Neuronal stem cell (in vitro differentiated cells): ENCODE results near the gene EXOC1.
"Not testable (repeated sequence)": the region's sequence is repeated elsewhere in the genome, so short reads cannot be mapped to it uniquely, and the experiment has no call there.

Experiments
- DNase-seq: peaks from one replicate; pipeline ENCODE4 v3.0.0-alpha.2; 2013; ENCODE audit warnings: low spot score
- H2AFZ ChIP-seq: one replicate; pipeline ENCODE4 v1.6.1; 2013; ENCODE audit warnings: mild to moderate bottlenecking, low read length, inconsistent platforms
- H2AK5ac ChIP-seq: 2 replicates; pipeline ENCODE4 v1.6.1; 2013; ENCODE audit warnings: low read depth, mild to moderate bottlenecking, inconsistent platforms, low read length, moderate library complexity, mixed read lengths
- H2BK120ac ChIP-seq: 2 replicates; pipeline ENCODE4 v1.6.1; 2013; ENCODE audit warnings: low read depth, mild to moderate bottlenecking, inconsistent platforms, low read length, moderate library complexity, mixed read lengths
- H2BK12ac ChIP-seq: one replicate; pipeline ENCODE4 v1.6.1; 2013; ENCODE audit warnings: low read length, inconsistent platforms
- H2BK15ac ChIP-seq: 2 replicates; pipeline ENCODE4 v1.6.1; 2013; ENCODE audit warnings: mild to moderate bottlenecking, low read length, inconsistent platforms, mixed read lengths
- H2BK5ac ChIP-seq: one replicate; pipeline ENCODE4 v1.6.1; 2013; ENCODE audit warnings: inconsistent platforms, mild to moderate bottlenecking, low read length, moderate library complexity
- H3K14ac ChIP-seq: one replicate; pipeline ENCODE4 v1.6.1; 2013; ENCODE audit warnings: low read length, inconsistent platforms
- H3K18ac ChIP-seq: 2 replicates; pipeline ENCODE4 v1.6.1; 2013; ENCODE audit warnings: low read length, inconsistent platforms
- H3K23ac ChIP-seq: 2 replicates; pipeline ENCODE4 v1.6.1; 2013; ENCODE audit warnings: low read depth, mild to moderate bottlenecking, mixed read lengths, low read length, inconsistent platforms; ENCODE audit not compliant: poor library complexity
- H3K27ac ChIP-seq: replicated peaks from 3 replicates; pipeline ENCODE4 v1.5.1; 2013; ENCODE audit warnings: low read length, inconsistent platforms
- H3K27me3 ChIP-seq, 3 experiments: 2 replicates each; pipeline ENCODE4 v1.6.1; 2013; ENCODE audit warnings: low read length in 3 of 3, mild to moderate bottlenecking in 2 of 3, inconsistent platforms in 1 of 3, low read depth in 1 of 3, mixed read lengths in 1 of 3, moderate library complexity in 1 of 3; ENCODE audit not compliant: control insufficient read depth in 3 of 3, insufficient read depth in 3 of 3
- H3K36me3 ChIP-seq, 2 donors: replicated peaks in 1 of 2; 2 replicates each; pipeline ENCODE4 v1.6.1; 2013; ENCODE audit warnings: low read length in 2 of 2; ENCODE audit not compliant: control insufficient read depth in 2 of 2, insufficient read depth in 2 of 2
- H3K4ac ChIP-seq: 2 replicates; pipeline ENCODE4 v1.6.1; 2013; ENCODE audit warnings: inconsistent platforms, mild to moderate bottlenecking, low read length, moderate library complexity
- H3K4me1 ChIP-seq, 2 donors: 1 replicate in 1 of 2; 2 replicates in 1 of 2; pipeline ENCODE4 v1.6.1; 2013; ENCODE audit warnings: low read length in 2 of 2, low read depth in 1 of 2; ENCODE audit not compliant: control insufficient read depth in 2 of 2, insufficient read depth in 1 of 2
- H3K4me2 ChIP-seq: one replicate; pipeline ENCODE4 v1.6.1; 2013; ENCODE audit warnings: mild to moderate bottlenecking, low read length, inconsistent platforms; ENCODE audit not compliant: insufficient read depth, poor library complexity, severe bottlenecking
- H3K4me3 ChIP-seq, 2 donors: 2 replicates each; pipeline ENCODE4 v1.5.1; 2013; ENCODE audit warnings: low read length in 2 of 2, mild to moderate bottlenecking in 2 of 2, inconsistent platforms in 1 of 2, moderate library complexity in 1 of 2
- H3K79me1 ChIP-seq: one replicate; pipeline ENCODE4 v1.6.1; 2013; ENCODE audit warnings: low read depth, mild to moderate bottlenecking, inconsistent platforms, low read length, moderate library complexity
- H3K9ac ChIP-seq: one replicate; pipeline ENCODE4 v1.6.1; 2013; ENCODE audit warnings: mild to moderate bottlenecking, low read depth, low read length, inconsistent platforms; ENCODE audit not compliant: poor library complexity
- H3K9me3 ChIP-seq, 2 donors: replicated peaks in 1 of 2; 2 replicates each; pipeline versions ENCODE3 to v1.6.1; 2013; ENCODE audit warnings: low read length in 2 of 2, mild to moderate bottlenecking in 2 of 2, inconsistent platforms in 1 of 2, low read depth in 1 of 2, mixed read lengths in 1 of 2, moderate library complexity in 1 of 2; ENCODE audit not compliant: control insufficient read depth in 2 of 2, insufficient read depth in 1 of 2
- H4K8ac ChIP-seq: one replicate; pipeline ENCODE4 v1.6.1; 2013; ENCODE audit warnings: low read depth, mild to moderate bottlenecking, inconsistent platforms, low read length, moderate library complexity
- H4K91ac ChIP-seq: one replicate; pipeline ENCODE4 v1.6.1; 2013; ENCODE audit warnings: low read length, low read depth, mild to moderate bottlenecking, inconsistent platforms; ENCODE audit not compliant: poor library complexity
- WGBS, 2 donors: extraction: QIAGEN DNeasy Blood & Tissue Kit; methylation state at CpG; one replicate each; pipeline ENCODE4 v1.1.7; 2013; ENCODE audit warnings: missing lambda C conversion rate in 2 of 2, mixed read lengths in 1 of 2; ENCODE audit not compliant: insufficient read length in 2 of 2, insufficient replicate concordance in 1 of 2; ENCODE audit errors: extremely low coverage in 2 of 2; 5-methylcytosine and 5-hydroxymethylcytosine counted together

EXOC1 gene

GRCh38 chr4:55838952-55839351 is 14.5 kb upstream of the EXOC1 start:
- H3K4me1 ChIP-seq: no peaks in the 10 kb centered on the region
- H2BK120ac ChIP-seq: no peak overlapping the region
- H2BK15ac ChIP-seq: no peak overlapping the region
- DNase-seq: no peak
- no peak overlapping the region for H2BK5ac ChIP-seq
- no peak overlapping the region for H2BK12ac ChIP-seq
- no peak overlapping the region for H2AFZ ChIP-seq
- H3K18ac ChIP-seq: no peak overlapping the region
- no peak overlapping the region for H4K8ac ChIP-seq
- H3K36me3 ChIP-seq: no peaks in the 10 kb centered on the region
- H3K4me2 ChIP-seq: no peak overlapping the region
- H3K4ac ChIP-seq: no peak overlapping the region
- H3K79me1 ChIP-seq: no peaks in the 10 kb centered on the region
- H3K27me3 ChIP-seq: no peaks in the 10 kb centered on the region
- no peak overlapping the region for H4K91ac ChIP-seq
- no peak overlapping the region for H3K4me3 ChIP-seq
- H3K27ac ChIP-seq: no peak overlapping the region
- no peak overlapping the region for H3K9ac ChIP-seq
- no peak overlapping the region for H2AK5ac ChIP-seq
- no peak overlapping the region for H3K14ac ChIP-seq
- peaks cover 3 to 11% of the 10 kb centered on the region in 2 donors for H3K9me3 ChIP-seq
- H3K23ac ChIP-seq: no peak overlapping the region

GRCh38 chr4:55840956-55841355 is 12.5 kb upstream of the EXOC1 start:
- Histone ChIP-seq H3K4ac (no peak overlapping the region), H4K91ac (no peak overlapping the region), H2BK12ac (no peak overlapping the region), H3K9ac (no peak overlapping the region), H2BK5ac (no peak overlapping the region), H4K8ac (no peak overlapping the region), H2BK120ac (no peak overlapping the region), H3K18ac (no peak overlapping the region), H2AK5ac (no peak overlapping the region), H3K4me3 (no peak overlapping the region), H3K27ac (no peak overlapping the region), H3K9me3 (peaks cover 3 to 11% of the 10 kb centered on the region in 2 donors), H2BK15ac (no peak overlapping the region), H3K23ac (no peak overlapping the region), H3K27me3 (no peaks in the 10 kb centered on the region), H2AFZ (no peak overlapping the region), H3K14ac (no peak overlapping the region), H3K4me2 (no peak overlapping the region), H3K36me3 (no peaks in the 10 kb centered on the region), H3K4me1 (no peaks in the 10 kb centered on the region), H3K79me1 (no peaks in the 10 kb centered on the region)
- WGBS, 2 donors: no CpG with 5 or more reads among the region's 1 CpG
- DNase-seq: no peak

DNA sequence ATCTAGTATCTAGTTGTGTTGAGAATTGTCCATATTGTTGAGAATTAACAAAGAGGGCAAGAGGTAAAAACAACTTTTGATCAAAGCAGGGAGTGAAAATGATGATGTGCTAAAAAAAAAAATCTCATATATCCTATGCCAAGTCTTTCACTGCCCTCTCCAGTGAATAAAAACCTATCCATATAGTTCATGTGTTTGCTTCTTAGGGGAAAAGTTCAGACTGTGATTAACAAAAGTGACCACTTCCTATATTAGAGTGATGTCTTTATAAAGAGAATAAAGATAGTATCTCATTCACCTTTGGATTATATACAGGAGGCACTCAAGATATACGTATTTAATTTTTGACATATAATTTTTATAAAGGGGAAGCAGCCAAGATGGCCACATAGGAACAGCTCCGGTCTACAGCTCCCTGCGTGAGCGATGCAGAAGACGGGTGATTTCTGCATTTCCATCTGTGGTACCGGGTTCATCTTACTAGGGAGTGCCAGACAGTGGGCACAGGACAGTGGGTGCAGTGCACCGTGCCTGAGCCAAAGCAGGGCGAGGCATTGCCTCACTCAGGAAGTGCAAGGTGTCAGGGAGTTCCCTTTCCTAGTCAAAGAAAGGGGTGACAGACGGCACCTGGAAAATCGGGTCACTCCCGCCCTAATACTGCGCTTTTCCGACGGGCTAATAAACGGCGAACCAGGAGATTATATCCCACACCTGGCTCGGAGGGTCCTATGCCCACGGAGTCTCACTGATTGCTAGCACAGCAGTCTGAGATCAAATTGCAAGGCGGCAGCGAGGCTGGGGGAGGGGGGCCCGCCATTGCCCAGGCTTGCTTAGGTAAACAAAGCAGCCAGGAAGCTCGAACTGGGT is 11.8 kb upstream of the EXOC1 start:
- not testable (repeated sequence) for H2BK120ac ChIP-seq

DNA sequence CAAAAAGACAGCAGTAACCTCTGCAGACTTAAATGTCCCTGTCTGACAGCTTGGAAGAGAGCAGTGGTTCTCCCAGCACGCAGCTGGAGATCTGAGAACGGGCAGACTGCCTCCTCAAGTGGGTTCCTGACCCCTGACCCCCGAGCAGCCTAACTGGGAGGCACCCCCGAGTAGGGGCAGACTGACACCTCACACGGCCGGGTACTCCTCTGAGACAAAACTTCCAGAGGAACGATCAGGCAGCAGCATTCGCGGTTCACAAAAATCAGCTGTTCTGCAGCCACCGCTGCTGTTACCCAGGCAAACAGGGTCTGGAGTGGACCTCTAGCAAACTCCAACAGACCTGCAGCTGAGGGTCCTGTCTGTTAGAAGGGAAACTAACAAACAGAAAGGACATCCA is 11.1 kb upstream of the EXOC1 start:
- H3K4ac ChIP-seq, H3K4me3 ChIP-seq: not testable (repeated sequence)

More for the DNA sequence above, 11.8 kb upstream of the EXOC1 start:
- not testable (repeated sequence) for H3K27me3 ChIP-seq, DNase-seq, H3K4ac ChIP-seq, H2BK5ac ChIP-seq, H3K14ac ChIP-seq, H3K4me2 ChIP-seq, H3K79me1 ChIP-seq, H3K36me3 ChIP-seq, H4K91ac ChIP-seq, H3K4me3 ChIP-seq, H3K27ac ChIP-seq, H2AK5ac ChIP-seq, H4K8ac ChIP-seq, H3K4me1 ChIP-seq, H2BK15ac ChIP-seq
- Histone ChIP-seq H3K23ac (peak overlapping the region; percentile 43), H3K9ac (peak overlapping the region; percentile 21), H3K9me3 (peaks cover 3 to 11% of the 10 kb centered on the region in 2 donors), H3K18ac (peak overlapping the region; percentile 38), H2AFZ (peak overlapping the region; percentile 77), H2BK12ac (peak overlapping the region; percentile 94)
- no CpG with 5 or more reads among the region's 22 CpGs for WGBS, 2 donors

More for the DNA sequence above, 11.1 kb upstream of the EXOC1 start:
- H3K27ac ChIP-seq, H2BK12ac ChIP-seq, H2AK5ac ChIP-seq, H3K9ac ChIP-seq, H2BK120ac ChIP-seq, H3K4me1 ChIP-seq, H3K36me3 ChIP-seq, H3K23ac ChIP-seq, H2BK5ac ChIP-seq, H3K4me2 ChIP-seq, H4K8ac ChIP-seq, DNase-seq, H3K27me3 ChIP-seq, H2BK15ac ChIP-seq, H4K91ac ChIP-seq, H3K14ac ChIP-seq, H3K18ac ChIP-seq, H3K79me1 ChIP-seq: not testable (repeated sequence)
- H2AFZ ChIP-seq: peak overlapping the region; percentile 64
- WGBS, 2 donors: no CpG with 5 or more reads among the region's 10 CpGs
- peaks cover 3 to 11% of the 10 kb centered on the region in 2 donors for H3K9me3 ChIP-seq
